IPS DF 6.9 (cell line): ENCODE data around the gene VTA1.

Experiments used
- DNase-seq: peaks from one replicate; pipeline ENCODE4 v3.0.0-alpha.2; 2013; ENCODE audit warnings: low read depth, low spot score
- H3K27ac ChIP-seq: one replicate; pipeline ENCODE4 v1.5.1; 2013; ENCODE audit warnings: low read length, control low read depth
- H3K27me3 ChIP-seq: 2 replicates; pipeline ENCODE4 v1.6.1; 2013; ENCODE audit warnings: mild to moderate bottlenecking, low read length; ENCODE audit not compliant: control insufficient read depth, insufficient read depth
- H3K36me3 ChIP-seq: 2 replicates; pipeline ENCODE4 v1.6.1; 2013; ENCODE audit warnings: low read length; ENCODE audit not compliant: control insufficient read depth, insufficient read depth
- H3K4me1 ChIP-seq: 2 replicates; pipeline ENCODE4 v1.6.1; 2013; ENCODE audit warnings: low read length; ENCODE audit not compliant: control insufficient read depth, insufficient read depth
- H3K4me3 ChIP-seq: 2 replicates; pipeline ENCODE4 v1.5.1; 2013; ENCODE audit warnings: mild to moderate bottlenecking, low read length
- H3K9me3 ChIP-seq: 2 replicates; pipeline ENCODE4 v1.6.1; 2013; ENCODE audit warnings: low read length, inconsistent platforms; ENCODE audit not compliant: control insufficient read depth, insufficient read depth
- WGBS: extraction: QIAGEN DNeasy Blood & Tissue Kit; methylation state at CpG from one replicate; pipeline ENCODE4 v1.1.7; 2013; ENCODE audit warnings: mixed read lengths, missing lambda C conversion rate; ENCODE audit not compliant: insufficient read length, insufficient coverage; 5-methylcytosine and 5-hydroxymethylcytosine counted together

The VTA1 gene

DNA sequence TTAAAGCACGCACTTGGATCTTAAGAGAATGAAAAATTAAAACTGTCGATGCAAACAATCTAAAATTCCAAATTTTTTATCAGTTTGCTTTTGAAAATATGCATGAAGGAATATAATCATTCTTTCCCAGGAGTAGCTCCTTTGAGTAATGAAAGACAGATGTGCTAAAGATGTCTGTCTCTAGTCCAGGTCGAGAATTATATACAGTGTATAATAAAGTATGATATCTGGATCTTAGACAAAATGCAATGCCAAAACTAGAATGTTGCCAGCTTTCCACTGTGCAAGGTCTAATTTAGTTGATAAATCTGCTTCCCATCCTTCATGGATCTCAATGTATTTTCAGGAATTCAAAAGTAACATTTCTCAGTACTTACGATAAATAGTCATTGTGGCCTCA, 89.6 kb downstream of the VTA1 start:
- Histone ChIP-seq H3K27ac (no peak overlapping the region), H3K4me3 (no peak overlapping the region), H3K36me3 (no peaks in the 10 kb centered on the region), H3K4me1 (no peaks in the 10 kb centered on the region), H3K9me3 (no peaks in the 10 kb centered on the region), H3K27me3 (no peaks in the 10 kb centered on the region)
- WGBS: no CpG with 5 or more reads among the region's 4 CpGs
- no peak for DNase-seq

DNA sequence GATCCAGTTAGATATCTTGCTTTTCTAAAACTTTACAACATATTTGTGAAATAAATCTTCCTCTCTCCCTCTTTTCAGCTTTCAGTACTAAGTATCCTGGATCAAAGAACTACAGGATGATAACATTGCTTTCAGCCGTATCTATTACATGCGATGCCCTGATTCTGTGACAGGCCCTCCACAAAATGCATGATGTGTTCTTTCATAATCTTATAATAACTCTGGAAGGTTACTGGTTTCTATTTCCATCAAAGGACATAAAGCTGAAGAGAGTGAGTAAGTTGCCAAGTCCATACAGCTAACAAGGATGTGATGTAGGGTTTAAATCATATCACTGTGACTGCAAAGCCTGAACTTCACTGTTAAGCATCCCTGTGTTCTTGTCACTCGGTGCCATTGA, 91.8 kb downstream of the VTA1 start:
- no peaks in the 10 kb centered on the region for H3K36me3 ChIP-seq
- H3K9me3 ChIP-seq: no peaks in the 10 kb centered on the region
- H3K27ac ChIP-seq: no peak overlapping the region
- H3K4me3 ChIP-seq: no peak overlapping the region
- WGBS: no CpG with 5 or more reads among the region's 3 CpGs
- no peak for DNase-seq
- no peaks in the 10 kb centered on the region for H3K27me3 ChIP-seq
- peaks cover 1% of the 10 kb centered on the region; the same call in 1 of the 2 replicates for H3K4me1 ChIP-seq

DNA sequence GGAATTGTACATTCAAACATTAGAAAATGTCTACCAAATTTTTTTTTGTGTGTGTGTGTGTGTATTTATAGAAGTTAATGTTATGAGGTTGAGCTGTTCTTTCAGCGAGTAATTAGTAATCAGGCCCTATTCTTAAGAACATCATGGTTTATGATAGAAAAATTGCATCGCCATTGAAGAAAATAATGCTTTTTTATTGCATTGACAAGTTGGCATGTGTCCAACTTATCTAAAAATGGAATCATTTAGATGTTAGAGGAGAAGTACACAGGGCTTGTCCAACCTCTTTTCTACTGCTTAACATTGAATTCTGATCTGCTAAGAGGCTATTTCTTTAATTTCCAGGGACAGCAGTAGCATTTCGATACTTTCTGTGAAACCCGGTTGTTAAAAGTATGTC, 93.1 kb downstream of the VTA1 start:
- Histone ChIP-seq H3K4me3 (no peak overlapping the region), H3K27ac (no peak overlapping the region), H3K27me3 (no peaks in the 10 kb centered on the region), H3K36me3 (no peaks in the 10 kb centered on the region), H3K4me1 (peaks cover 1% of the 10 kb centered on the region; the same call in 1 of the 2 replicates), H3K9me3 (no peaks in the 10 kb centered on the region)
- WGBS: no CpG with 5 or more reads among the region's 4 CpGs
- no peak for DNase-seq

DNA sequence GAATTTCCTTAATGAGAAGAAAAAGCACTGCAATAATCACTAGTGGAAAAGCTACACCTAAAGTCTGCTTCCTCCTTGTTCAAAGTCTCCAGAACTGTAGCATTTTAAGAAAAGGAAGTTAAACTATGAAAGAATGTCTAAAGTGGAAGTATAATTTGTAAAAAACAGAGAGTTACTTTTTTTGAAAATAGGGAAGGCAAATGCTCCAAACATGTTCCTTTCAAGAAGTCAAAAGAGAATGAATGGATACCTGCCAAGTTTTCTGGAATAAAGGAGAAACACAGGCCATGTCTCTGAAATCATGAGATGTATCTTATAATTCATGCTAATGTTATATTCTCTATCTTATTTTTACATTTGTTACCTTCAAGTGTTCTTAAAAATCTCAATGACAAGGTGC, 94.0 kb downstream of the VTA1 start:
- H3K4me1 ChIP-seq: peaks cover 1% of the 10 kb centered on the region; the same call in 1 of the 2 replicates
- no peaks in the 10 kb centered on the region for H3K27me3 ChIP-seq
- no peak overlapping the region for H3K4me3 ChIP-seq
- H3K27ac ChIP-seq: no peak overlapping the region
- DNase-seq: no peak
- H3K36me3 ChIP-seq: no peaks in the 10 kb centered on the region
- H3K9me3 ChIP-seq: no peaks in the 10 kb centered on the region

DNA sequence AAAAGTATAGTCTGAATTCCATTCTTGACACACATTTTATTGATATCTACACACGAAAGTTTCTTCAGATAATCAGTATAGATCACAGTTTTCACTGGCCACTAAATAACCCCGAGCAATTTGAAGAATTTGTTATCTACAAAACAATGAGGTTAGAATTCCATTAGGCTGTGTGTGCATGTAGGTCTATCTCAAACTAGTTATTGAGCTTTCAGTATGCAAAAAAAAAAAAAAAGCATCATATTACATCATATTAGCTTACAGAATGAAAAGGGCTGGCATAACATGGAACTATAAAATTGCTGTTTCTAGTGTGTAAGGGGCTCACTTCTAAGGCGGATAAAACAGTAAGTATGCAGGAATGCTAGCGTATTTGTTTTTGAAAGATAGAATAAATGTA, 95.2 kb downstream of the VTA1 start:
- H3K4me1 ChIP-seq: peaks cover 1% of the 10 kb centered on the region; the same call in 1 of the 2 replicates
- WGBS: no CpG with 5 or more reads among the region's 4 CpGs
- DNase-seq: no peak
- no peak overlapping the region for H3K27ac ChIP-seq
- H3K9me3 ChIP-seq: no peaks in the 10 kb centered on the region
- no peak overlapping the region for H3K4me3 ChIP-seq
- no peaks in the 10 kb centered on the region for H3K36me3 ChIP-seq
- no peaks in the 10 kb centered on the region for H3K27me3 ChIP-seq

DNA sequence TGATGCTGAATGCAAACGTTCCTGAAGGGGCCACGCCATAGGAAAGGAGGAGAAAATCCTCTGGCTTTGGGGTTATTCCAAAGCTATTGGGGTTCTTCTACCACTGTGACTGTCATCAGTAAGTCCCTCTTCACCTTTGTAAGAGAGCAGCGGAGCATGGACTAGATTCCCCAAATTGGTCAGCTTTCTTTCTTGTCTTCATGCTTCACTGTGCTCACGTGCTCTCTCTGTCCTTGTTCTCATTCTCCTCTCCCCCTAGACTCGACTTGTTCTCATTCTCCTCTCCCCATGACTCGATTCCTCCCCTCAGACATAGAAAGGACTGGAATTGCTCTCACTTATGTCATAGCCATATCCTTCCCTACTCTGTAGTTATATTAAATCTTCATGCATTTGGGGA, 99.9 kb downstream of the VTA1 start:
- H3K4me1 ChIP-seq: peaks cover 1% of the 10 kb centered on the region; the same call in 1 of the 2 replicates
- no CpG with 5 or more reads among the region's 6 CpGs for WGBS
- no peak overlapping the region for H3K27ac ChIP-seq
- H3K9me3 ChIP-seq: no peaks in the 10 kb centered on the region
- H3K27me3 ChIP-seq: no peaks in the 10 kb centered on the region
- DNase-seq: no peak
- no peak overlapping the region for H3K4me3 ChIP-seq
- H3K36me3 ChIP-seq: no peaks in the 10 kb centered on the region

DNA sequence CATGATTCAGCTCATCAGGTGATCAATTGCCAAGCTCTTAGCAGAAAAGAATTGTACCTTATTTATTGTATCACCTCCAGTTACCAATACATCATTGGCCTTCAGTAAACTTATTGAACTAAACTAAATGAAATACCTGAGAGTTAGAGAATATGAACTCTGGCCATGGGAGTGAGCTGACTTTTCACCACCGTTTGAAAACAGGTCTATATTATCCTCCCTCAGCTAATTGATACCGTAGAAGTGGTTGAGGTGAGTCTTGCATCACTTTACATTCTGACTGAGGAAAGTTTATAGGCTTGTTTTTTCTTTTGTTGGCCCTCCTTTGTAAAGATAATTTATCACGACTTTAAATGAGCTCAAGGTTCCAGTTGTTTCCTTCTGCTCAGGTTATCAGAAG, 102.2 kb downstream of the VTA1 start:
- Histone ChIP-seq H3K4me1 (no peaks in the 10 kb centered on the region), H3K4me3 (no peak overlapping the region), H3K9me3 (no peaks in the 10 kb centered on the region), H3K27ac (no peak overlapping the region), H3K36me3 (no peaks in the 10 kb centered on the region), H3K27me3 (no peaks in the 10 kb centered on the region)
- no CpG with 5 or more reads among the region's 3 CpGs for WGBS
- no peak for DNase-seq

DNA sequence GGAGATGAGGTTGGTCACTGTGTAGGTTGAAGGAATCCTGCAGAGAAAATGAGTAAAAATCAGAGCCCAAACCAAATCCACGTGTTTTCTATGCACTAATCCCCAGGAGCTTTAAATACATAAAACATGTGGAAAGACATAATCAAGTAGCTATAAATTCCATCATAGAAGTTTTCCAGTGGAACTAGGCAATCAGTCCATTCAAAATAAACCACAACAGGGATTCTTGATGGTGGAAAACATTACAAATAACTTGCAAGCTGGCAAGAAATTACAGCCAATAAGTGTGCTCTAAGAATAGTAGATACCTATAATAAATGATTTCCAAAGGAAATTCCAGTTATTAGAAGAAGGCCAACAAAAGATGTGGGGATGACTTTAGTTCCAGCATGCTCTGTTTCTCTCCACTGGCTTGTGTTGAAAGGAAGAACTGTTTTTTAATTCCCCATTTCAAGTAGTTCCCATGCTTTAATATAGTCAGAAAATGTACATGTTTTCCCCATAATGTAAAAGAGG, 104.9 kb downstream of the VTA1 start:
- Histone ChIP-seq H3K9me3 (no peaks in the 10 kb centered on the region), H3K27me3 (no peaks in the 10 kb centered on the region), H3K36me3 (no peaks in the 10 kb centered on the region), H3K4me3 (no peak overlapping the region), H3K27ac (no peak overlapping the region), H3K4me1 (no peaks in the 10 kb centered on the region)
- DNase-seq: no peak
- WGBS: no CpG with 5 or more reads among the region's 1 CpG

DNA sequence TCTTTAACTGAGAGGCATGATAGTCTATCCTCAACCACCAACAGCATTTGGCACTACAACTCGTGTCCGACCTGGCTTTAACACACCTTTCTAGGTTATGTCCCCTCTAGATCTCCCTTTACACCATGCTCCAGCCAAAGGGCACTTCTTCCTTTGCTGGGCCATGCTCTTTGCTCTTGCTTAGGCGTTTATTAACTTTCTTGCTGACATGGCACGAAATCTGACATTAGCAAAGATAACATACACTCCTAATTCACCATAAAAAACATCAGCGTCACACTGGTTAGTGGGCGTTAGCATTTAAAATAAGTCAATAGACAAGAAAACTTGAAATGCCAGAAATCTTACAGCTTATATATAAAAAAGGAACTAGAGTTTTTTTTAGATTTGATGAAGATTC, 107.5 kb downstream of the VTA1 start:
- DNase-seq: no peak
- no peaks in the 10 kb centered on the region for H3K27me3 ChIP-seq
- H3K9me3 ChIP-seq: no peaks in the 10 kb centered on the region
- H3K4me3 ChIP-seq: no peak overlapping the region
- no peak overlapping the region for H3K27ac ChIP-seq
- no CpG with 5 or more reads among the region's 6 CpGs for WGBS
- H3K4me1 ChIP-seq: no peaks in the 10 kb centered on the region
- H3K36me3 ChIP-seq: no peaks in the 10 kb centered on the region

DNA sequence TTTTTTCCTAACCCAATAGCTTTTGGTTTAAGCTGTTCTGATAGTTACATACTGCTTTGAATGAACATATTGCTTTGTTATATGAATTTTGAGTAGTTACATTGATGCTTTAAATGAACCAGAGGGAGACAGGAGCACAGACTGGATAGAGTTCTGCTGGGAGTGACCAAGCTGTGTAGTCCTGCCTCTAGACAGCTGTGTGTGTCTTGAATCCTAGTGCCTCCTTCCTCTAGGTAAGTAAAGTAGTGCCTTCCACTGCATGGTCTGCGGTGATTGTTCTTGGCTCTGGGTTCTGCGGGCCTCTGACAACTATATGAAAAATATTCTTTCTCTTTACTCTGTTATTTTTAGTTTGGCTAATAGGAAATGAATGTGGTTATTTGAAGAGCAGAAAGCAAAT, 108.7 kb downstream of the VTA1 start:
- no CpG with 5 or more reads among the region's 2 CpGs for WGBS
- Histone ChIP-seq H3K4me1 (no peaks in the 10 kb centered on the region), H3K9me3 (no peaks in the 10 kb centered on the region), H3K36me3 (no peaks in the 10 kb centered on the region), H3K27ac (no peak overlapping the region), H3K4me3 (no peak overlapping the region), H3K27me3 (no peaks in the 10 kb centered on the region)
- no peak for DNase-seq

DNA sequence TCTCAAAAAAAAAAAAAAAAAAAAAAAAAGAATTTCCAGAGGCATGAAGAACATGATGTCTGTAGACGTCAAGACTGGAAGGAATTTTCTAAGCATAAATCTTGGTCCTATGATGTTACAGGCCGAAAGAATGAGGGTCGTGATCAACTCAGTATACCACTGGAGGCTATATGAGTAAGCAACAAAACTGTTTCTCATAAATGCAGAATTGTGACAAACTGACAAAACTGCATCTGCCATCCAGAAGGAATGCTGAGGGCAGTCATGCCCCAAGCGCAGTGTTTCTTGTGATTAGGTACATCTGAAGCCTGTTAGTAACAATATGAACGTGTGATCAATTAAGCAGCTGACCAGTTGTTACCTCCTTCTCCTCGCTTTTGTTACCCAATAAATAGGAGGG, 111.2 kb downstream of the VTA1 start:
- no peak for DNase-seq
- WGBS: no CpG with 5 or more reads among the region's 6 CpGs
- H3K27me3 ChIP-seq: no peaks in the 10 kb centered on the region
- H3K27ac ChIP-seq: no peak overlapping the region
- H3K9me3 ChIP-seq: no peaks in the 10 kb centered on the region
- H3K36me3 ChIP-seq: no peaks in the 10 kb centered on the region
- no peaks in the 10 kb centered on the region for H3K4me1 ChIP-seq
- no peak overlapping the region for H3K4me3 ChIP-seq
